RWPE2 (cell line): ENCODE data around the gene ARMC9.

Experiments used
- ATAC-seq: fragments of 200-7000 bp; cut with Tn5 transposase; 3 replicates; pipeline ENCODE4 v1.9.1; 2021; ENCODE audit warnings: low read depth
- DNase-seq: peaks from one replicate; pipeline ENCODE4 v3.0.0-alpha.2; 2020; ENCODE audit warnings: low spot score
- H3K27ac ChIP-seq: fragments of 450-650 bp; 2 replicates; pipeline ENCODE4 v1.5.1; 2017; ENCODE audit warnings: mild to moderate bottlenecking; ENCODE audit not compliant: poor library complexity, severe bottlenecking
- H3K27me3 ChIP-seq: fragments of 250-450 bp; sonication (Bioruptor Pico); 2 replicates; pipeline ENCODE4 v1.5.1; 2021; ENCODE audit warnings: mild to moderate bottlenecking, moderate library complexity; ENCODE audit not compliant: insufficient read depth, poor library complexity, severe bottlenecking
- H3K36me3 ChIP-seq: fragments of 250-450 bp; sonication (Bioruptor Pico); 2 replicates; pipeline ENCODE4 v1.5.1; 2020; ENCODE audit warnings: low read depth, mild to moderate bottlenecking, moderate library complexity
- H3K4me1 ChIP-seq: fragments of 250-450 bp; sonication (Bioruptor Pico); 2 replicates; pipeline ENCODE4 v1.5.1; 2021; ENCODE audit warnings: mild to moderate bottlenecking, moderate library complexity; ENCODE audit not compliant: insufficient read depth, poor library complexity, severe bottlenecking
- H3K4me3 ChIP-seq: fragments of 250-450 bp; sonication (Bioruptor Pico); 2 replicates; pipeline ENCODE4 v1.5.1; 2021; ENCODE audit warnings: mild to moderate bottlenecking, moderate library complexity; ENCODE audit not compliant: severe bottlenecking
- H3K9me3 ChIP-seq: fragments of 250-450 bp; sonication (Bioruptor Pico); 2 replicates; pipeline ENCODE4 v1.5.1; 2021; ENCODE audit warnings: mild to moderate bottlenecking, moderate library complexity; ENCODE audit not compliant: severe bottlenecking
- CTCF ChIP-seq: fragments of 450-650 bp; IDR thresholded peaks from one replicate; pipeline ENCODE4 v1.5.1; 2017; ENCODE audit warnings: mild to moderate bottlenecking, moderate library complexity; ENCODE audit not compliant: poor library complexity, severe bottlenecking

Gene ARMC9

GRCh38 chr2:231263118-231263831, 64.8 kb downstream of the ARMC9 start:
- ATAC-seq = no peak
- Histone ChIP-seq H3K9me3 (no peaks in the 10 kb centered on the region), H3K27me3 (no peaks in the 10 kb centered on the region), H3K36me3 (no peaks in the 10 kb centered on the region), H3K4me3 (no peak overlapping the region), H3K27ac (no peak overlapping the region), H3K4me1 (no peaks in the 10 kb centered on the region)
- no peak for TF ChIP-seq CTCF
- no peak for DNase-seq

GRCh38 chr2:231270221-231271114, 72.0 kb downstream of the ARMC9 start:
- DNase-seq = no peak
- no peak overlapping the region for H3K27ac ChIP-seq
- TF ChIP-seq CTCF = no peak
- ATAC-seq = no peak
- no peak overlapping the region for H3K4me3 ChIP-seq
- H3K36me3 ChIP-seq = peaks cover 14% of the 10 kb centered on the region
- no peaks in the 10 kb centered on the region for H3K9me3 ChIP-seq
- no peaks in the 10 kb centered on the region for H3K27me3 ChIP-seq
- H3K4me1 ChIP-seq = no peaks in the 10 kb centered on the region

GRCh38 chr2:231272991-231273390, 74.6 kb downstream of the ARMC9 start:
- DNase-seq (no peak), ATAC-seq (no peak)
- H3K4me1 ChIP-seq = no peaks in the 10 kb centered on the region
- no peaks in the 10 kb centered on the region for H3K27me3 ChIP-seq
- H3K27ac ChIP-seq = no peak overlapping the region
- no peaks in the 10 kb centered on the region for H3K9me3 ChIP-seq
- peaks cover 17% of the 10 kb centered on the region for H3K36me3 ChIP-seq
- no peak overlapping the region for H3K4me3 ChIP-seq
- no peak for TF ChIP-seq CTCF

- H3K27ac ChIP-seq = no peak overlapping the region
- peaks cover 19% of the 10 kb centered on the region for H3K36me3 ChIP-seq
- ATAC-seq (no peak), DNase-seq (no peak)
- TF ChIP-seq CTCF = no peak
- no peak overlapping the region for H3K4me3 ChIP-seq
- H3K27me3 ChIP-seq = no peaks in the 10 kb centered on the region
- H3K9me3 ChIP-seq = no peaks in the 10 kb centered on the region
- no peaks in the 10 kb centered on the region for H3K4me1 ChIP-seq
Measured at GRCh38 chr2:231276987-231277386, 78.6 kb downstream of the ARMC9 start.
